Glutamatergic neuron (in vitro differentiated cells): ENCODE data around the gene RASSF8. TPM values are rescaled to one million over a fixed set of nuclear protein-coding genes. Genes with fewer than 3 reads are reported as not detected.

ENCODE experiments used
- DNase-seq: peaks from one replicate; pipeline ENCODE4 v3.0.0; 2022
- H3K27ac Mint-ChIP-seq: one replicate; pipeline ENCODE4 v1.8.0; 2020; ENCODE audit warnings: mild to moderate bottlenecking, mixed read lengths, inconsistent platforms; ENCODE audit not compliant: unreplicated experiment
- H3K27me3 Mint-ChIP-seq: one replicate; pipeline ENCODE4 v1.8.0; 2020; ENCODE audit warnings: mild to moderate bottlenecking, moderate library complexity, mixed read lengths, inconsistent platforms; ENCODE audit not compliant: unreplicated experiment
- H3K36me3 Mint-ChIP-seq: one replicate; pipeline ENCODE4 v1.8.0; 2020; ENCODE audit warnings: mild to moderate bottlenecking, mixed read lengths, inconsistent platforms; ENCODE audit not compliant: unreplicated experiment
- H3K4me1 Mint-ChIP-seq: one replicate; pipeline ENCODE4 v1.8.0; 2020; ENCODE audit warnings: mild to moderate bottlenecking, low read depth, mixed read lengths, inconsistent platforms; ENCODE audit not compliant: unreplicated experiment
- H3K4me3 Mint-ChIP-seq: one replicate; pipeline ENCODE4 v1.8.0; 2020; ENCODE audit warnings: mild to moderate bottlenecking, mixed read lengths, inconsistent platforms; ENCODE audit not compliant: unreplicated experiment
- H3K9me3 Mint-ChIP-seq: one replicate; pipeline ENCODE4 v1.8.0; 2020; ENCODE audit warnings: mild to moderate bottlenecking, moderate library complexity, mixed read lengths, inconsistent platforms; ENCODE audit not compliant: unreplicated experiment
- total RNA-seq: library from RNA; stranded (reverse); fragmentation: NEBNext Ultra II Directional; extraction: Animal tissue kit (Norgen Biotek cat#: 25700); gene quantifications from one replicate; pipeline ENCODE4 v1.2.1, GENCODE V29; 2021; ENCODE audit not compliant: unreplicated experiment
- TF ChIP-seq, protein P1 (sequence below): fragments of 200-600 bp; sonication (generic); IDR thresholded peaks from one replicate; pipeline ENCODE4 v1.5.0; 2021; ENCODE audit not compliant: partially characterized antibody, unreplicated experiment

Gene RASSF8
- total RNA-seq, 1 donor from 2014 or later, result 41.3 TPM

DNA sequence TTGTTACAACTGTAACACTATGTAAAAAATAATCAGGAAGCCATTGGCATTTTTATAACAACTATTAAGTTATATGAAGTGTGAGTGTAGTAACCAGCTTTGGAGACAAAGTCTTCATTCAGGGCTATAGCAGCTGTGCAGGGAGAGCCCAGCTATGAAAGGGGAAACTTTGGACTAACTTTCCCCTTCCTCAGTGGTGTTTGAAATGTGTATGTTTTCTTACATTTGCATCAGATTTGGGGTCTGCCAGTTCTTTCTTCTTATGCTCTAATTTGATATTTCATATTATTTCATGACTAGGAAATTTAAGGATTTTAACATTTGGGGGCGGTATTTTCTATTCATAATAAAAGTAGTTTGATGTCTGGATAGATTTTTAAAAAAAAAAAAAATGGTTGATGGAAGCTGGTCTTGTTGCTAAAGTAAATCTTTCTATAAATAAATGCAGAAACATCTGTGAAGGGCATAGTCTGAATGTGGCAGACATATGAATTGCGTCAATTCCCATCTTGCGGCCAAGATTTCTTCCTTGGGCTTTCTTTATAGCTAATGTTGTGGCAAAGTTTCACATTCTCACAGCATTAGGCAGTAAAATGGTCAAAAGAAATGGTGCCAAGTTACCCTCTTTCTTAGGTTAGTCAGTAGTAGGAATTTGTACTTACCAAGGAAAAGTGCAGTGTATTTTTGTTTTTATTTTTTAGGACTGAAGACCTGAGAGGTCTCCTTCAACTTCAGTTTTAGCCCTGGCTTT lies 35.6 kb downstream of the RASSF8 start:
- no peak for DNase-seq
- H3K27ac Mint-ChIP-seq, result no peak overlapping the region
- H3K27me3 Mint-ChIP-seq, result peaks cover 2% of the 10 kb centered on the region
- H3K36me3 Mint-ChIP-seq, result no peaks in the 10 kb centered on the region
- H3K9me3 Mint-ChIP-seq, result peaks cover 2% of the 10 kb centered on the region
- TF ChIP-seq, protein P1, sequence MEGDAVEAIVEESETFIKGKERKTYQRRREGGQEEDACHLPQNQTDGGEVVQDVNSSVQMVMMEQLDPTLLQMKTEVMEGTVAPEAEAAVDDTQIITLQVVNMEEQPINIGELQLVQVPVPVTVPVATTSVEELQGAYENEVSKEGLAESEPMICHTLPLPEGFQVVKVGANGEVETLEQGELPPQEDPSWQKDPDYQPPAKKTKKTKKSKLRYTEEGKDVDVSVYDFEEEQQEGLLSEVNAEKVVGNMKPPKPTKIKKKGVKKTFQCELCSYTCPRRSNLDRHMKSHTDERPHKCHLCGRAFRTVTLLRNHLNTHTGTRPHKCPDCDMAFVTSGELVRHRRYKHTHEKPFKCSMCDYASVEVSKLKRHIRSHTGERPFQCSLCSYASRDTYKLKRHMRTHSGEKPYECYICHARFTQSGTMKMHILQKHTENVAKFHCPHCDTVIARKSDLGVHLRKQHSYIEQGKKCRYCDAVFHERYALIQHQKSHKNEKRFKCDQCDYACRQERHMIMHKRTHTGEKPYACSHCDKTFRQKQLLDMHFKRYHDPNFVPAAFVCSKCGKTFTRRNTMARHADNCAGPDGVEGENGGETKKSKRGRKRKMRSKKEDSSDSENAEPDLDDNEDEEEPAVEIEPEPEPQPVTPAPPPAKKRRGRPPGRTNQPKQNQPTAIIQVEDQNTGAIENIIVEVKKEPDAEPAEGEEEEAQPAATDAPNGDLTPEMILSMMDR, result no peak
- no peak overlapping the region for H3K4me3 Mint-ChIP-seq
- peaks cover 3% of the 10 kb centered on the region for H3K4me1 Mint-ChIP-seq

DNA sequence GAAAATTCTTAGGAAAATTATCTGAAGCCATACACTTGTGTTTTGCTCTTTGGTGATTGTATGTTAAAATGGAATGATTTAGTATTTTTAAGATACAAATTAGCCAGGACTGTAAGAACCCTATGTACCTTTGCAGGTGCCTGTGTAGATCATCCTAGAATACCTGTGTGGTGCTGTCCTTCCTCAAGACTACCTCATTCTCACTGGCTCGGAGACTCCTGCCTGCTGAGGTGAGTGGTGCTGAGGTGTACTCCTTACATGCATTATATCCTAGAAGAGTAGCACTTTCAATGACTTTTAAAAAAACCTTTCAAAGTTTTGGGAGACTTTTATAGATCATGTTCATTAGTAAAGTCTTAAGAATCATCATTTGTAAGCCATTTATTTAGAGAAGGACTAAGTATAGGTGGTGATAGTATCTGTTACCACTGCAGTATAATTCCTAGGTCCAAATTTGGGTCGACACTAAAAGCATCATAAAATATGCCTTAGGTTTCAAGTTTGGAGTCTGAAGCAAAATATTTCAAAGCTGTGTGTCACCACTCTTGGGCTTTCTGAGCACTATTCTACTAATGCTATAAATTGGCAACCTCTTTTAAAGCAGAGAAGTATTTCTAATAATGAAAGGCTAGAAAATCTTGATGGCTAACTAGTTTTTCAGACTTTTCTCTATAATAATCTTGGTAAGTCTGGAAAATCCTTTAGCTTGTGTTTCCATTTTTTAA lies 36.6 kb downstream of the RASSF8 start:
- H3K4me3 Mint-ChIP-seq, result no peak overlapping the region
- no peak overlapping the region for H3K27ac Mint-ChIP-seq
- TF ChIP-seq, protein P1, result no peak
- DNase-seq, result no peak
- H3K4me1 Mint-ChIP-seq, result no peaks in the 10 kb centered on the region
- H3K9me3 Mint-ChIP-seq, result peaks cover 2% of the 10 kb centered on the region
- H3K36me3 Mint-ChIP-seq, result no peaks in the 10 kb centered on the region
- H3K27me3 Mint-ChIP-seq, result peaks cover 2% of the 10 kb centered on the region

DNA sequence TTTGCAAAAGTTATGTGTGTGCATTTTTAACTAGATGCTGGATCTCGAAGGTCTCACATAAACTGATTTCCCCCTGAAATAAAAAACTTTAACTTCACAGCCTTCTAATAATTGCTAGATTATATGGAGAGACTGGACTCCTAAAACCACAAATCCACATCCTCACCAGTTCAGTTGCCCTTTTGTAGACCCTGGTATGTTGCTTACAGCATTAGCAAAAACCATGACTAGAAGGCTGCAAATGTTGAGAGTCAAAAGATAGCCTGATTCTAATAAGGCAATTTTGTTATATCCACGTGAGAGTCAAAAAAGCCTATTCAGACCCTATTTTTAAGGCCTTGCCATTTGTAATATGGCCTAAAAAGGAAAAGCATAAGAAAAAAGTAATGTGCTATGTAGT lies 37.4 kb downstream of the RASSF8 start:
- no peak for DNase-seq
- H3K4me1 Mint-ChIP-seq, result no peaks in the 10 kb centered on the region
- H3K4me3 Mint-ChIP-seq, result no peak overlapping the region
- no peak overlapping the region for H3K27ac Mint-ChIP-seq
- peaks cover 2% of the 10 kb centered on the region for H3K9me3 Mint-ChIP-seq
- peaks cover 2% of the 10 kb centered on the region for H3K27me3 Mint-ChIP-seq
- TF ChIP-seq, protein P1, result no peak
- no peaks in the 10 kb centered on the region for H3K36me3 Mint-ChIP-seq

DNA sequence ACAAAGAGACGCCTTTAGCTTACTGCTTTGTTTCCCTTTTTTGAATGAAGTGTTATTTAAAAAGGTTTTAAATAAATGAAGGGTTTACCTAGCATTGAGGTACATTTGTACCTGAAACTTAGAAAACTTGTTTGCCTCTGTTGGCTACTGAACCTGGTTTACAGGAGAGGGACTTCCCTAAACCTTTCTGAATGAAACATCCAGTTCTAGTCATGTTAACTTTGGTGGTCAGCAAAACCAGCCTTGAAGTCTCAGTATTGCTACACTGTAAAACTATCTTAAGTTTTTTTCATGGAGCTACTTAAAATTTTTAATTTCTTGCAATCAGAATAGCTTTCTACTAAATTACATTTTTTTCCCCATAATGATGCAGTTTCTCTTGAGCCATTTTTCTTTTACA lies 38.2 kb downstream of the RASSF8 start:
- no peak overlapping the region for H3K27ac Mint-ChIP-seq
- no peaks in the 10 kb centered on the region for H3K27me3 Mint-ChIP-seq
- DNase-seq, result no peak
- H3K36me3 Mint-ChIP-seq, result no peaks in the 10 kb centered on the region
- TF ChIP-seq, protein P1, result no peak
- H3K9me3 Mint-ChIP-seq, result peaks cover 2% of the 10 kb centered on the region
- H3K4me1 Mint-ChIP-seq, result no peaks in the 10 kb centered on the region
- H3K4me3 Mint-ChIP-seq, result no peak overlapping the region
